C4-2B (cell line): ENCODE results near the gene KLLN.
"Not testable (repeated sequence)": the region's sequence is repeated elsewhere in the genome, so short reads cannot be mapped to it uniquely, and the experiment has no call there.

ENCODE experiments used
- ZFX ChIP-seq: fragments of 450-650 bp; IDR thresholded peaks from 2 replicates; pipeline ENCODE4 v1.6.1; 2017
- TF ChIP-seq, protein P1 (sequence below): fragments of 450-650 bp; conservative IDR thresholded peaks from 2 replicates; pipeline ENCODE4 v1.5.1; 2017; ENCODE audit warnings: mild to moderate bottlenecking

DNA sequence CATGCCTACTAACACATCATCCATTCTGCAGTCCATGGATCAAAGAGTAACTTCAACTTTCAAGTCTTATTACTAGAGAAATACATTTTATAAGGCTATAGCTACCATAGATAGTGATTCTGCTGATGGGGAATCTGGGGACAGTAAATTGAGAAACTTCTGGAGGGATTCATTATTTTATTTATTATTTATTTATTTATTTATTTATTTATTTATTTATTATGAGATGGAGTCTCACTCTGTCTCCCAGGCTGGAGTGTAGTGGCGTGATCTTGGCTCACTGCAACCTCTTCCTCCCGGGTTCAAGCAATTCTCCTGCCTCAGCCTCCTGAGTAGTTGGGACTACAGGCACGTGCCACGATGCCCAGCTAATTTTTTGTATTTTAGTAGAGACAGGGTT is 34.3 kb downstream of the KLLN start:
- TF ChIP-seq, protein P1, sequence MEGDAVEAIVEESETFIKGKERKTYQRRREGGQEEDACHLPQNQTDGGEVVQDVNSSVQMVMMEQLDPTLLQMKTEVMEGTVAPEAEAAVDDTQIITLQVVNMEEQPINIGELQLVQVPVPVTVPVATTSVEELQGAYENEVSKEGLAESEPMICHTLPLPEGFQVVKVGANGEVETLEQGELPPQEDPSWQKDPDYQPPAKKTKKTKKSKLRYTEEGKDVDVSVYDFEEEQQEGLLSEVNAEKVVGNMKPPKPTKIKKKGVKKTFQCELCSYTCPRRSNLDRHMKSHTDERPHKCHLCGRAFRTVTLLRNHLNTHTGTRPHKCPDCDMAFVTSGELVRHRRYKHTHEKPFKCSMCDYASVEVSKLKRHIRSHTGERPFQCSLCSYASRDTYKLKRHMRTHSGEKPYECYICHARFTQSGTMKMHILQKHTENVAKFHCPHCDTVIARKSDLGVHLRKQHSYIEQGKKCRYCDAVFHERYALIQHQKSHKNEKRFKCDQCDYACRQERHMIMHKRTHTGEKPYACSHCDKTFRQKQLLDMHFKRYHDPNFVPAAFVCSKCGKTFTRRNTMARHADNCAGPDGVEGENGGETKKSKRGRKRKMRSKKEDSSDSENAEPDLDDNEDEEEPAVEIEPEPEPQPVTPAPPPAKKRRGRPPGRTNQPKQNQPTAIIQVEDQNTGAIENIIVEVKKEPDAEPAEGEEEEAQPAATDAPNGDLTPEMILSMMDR = not testable (repeated sequence)
- not testable (repeated sequence) for TF ChIP-seq ZFX
